G401.6 (cell line): ENCODE measurements around the gene BCAM.
"Not testable (repeated sequence)": the region's sequence is repeated elsewhere in the genome, so short reads cannot be mapped to it uniquely, and the experiment has no call there.

Experiments
- FAIRE-seq: peaks from 2 replicates; lab custom pipeline; 2012; peaks lifted over from hg19 to GRCh38; lab: Jason Lieb, UNC

Gene BCAM

GRCh38 chr19:44808463-44809371 is at the start of gene BCAM:
TSS of gene BCAM (plus strand) at chr19:44809103. CDS start at chr19:44809125, 22 bp downstream.
- FAIRE-seq = no peak

- no peak for FAIRE-seq
Observed at GRCh38 chr19:44762038-44762437, 46.9 kb upstream of the BCAM start.

- FAIRE-seq = no peak
Observed at GRCh38 chr19:44765033-44765948, 43.6 kb upstream of the BCAM start.

GRCh38 chr19:44765949-44766335 is 43.0 kb upstream of the BCAM start:
- FAIRE-seq = no peak

- FAIRE-seq = no peak
Observed at GRCh38 chr19:44767295-44768180, 41.4 kb upstream of the BCAM start.

GRCh38 chr19:44770550-44771257 is 38.2 kb upstream of the BCAM start:
- peak; percentile 99 for FAIRE-seq

GRCh38 chr19:44772144-44772543 is 36.8 kb upstream of the BCAM start:
- FAIRE-seq = not testable (repeated sequence)

GRCh38 chr19:44772959-44773358 is 35.9 kb upstream of the BCAM start:
- FAIRE-seq = no peak

- FAIRE-seq = no peak
Observed at GRCh38 chr19:44775676-44776240, 33.1 kb upstream of the BCAM start.

GRCh38 chr19:44776402-44777096 is 32.4 kb upstream of the BCAM start:
- FAIRE-seq = no peak

- peak; percentile 46 for FAIRE-seq
Observed at GRCh38 chr19:44777715-44778347, 31.1 kb upstream of the BCAM start, which contains the start of gene CBLC. TSS of gene CBLC (plus strand) at chr19:44777890. CDS start at chr19:44777932, 42 bp downstream.

- FAIRE-seq = no peak
Observed at GRCh38 chr19:44779150-44779549, 29.8 kb upstream of the BCAM start.

- not testable (repeated sequence) for FAIRE-seq
Observed at GRCh38 chr19:44781694-44782093, 27.2 kb upstream of the BCAM start.

- peak; percentile 80 for FAIRE-seq
Observed at GRCh38 chr19:44782729-44783128, 26.2 kb upstream of the BCAM start.

GRCh38 chr19:44783545-44783944 is 25.4 kb upstream of the BCAM start:
- no peak for FAIRE-seq

GRCh38 chr19:44785271-44785670 is 23.6 kb upstream of the BCAM start:
- FAIRE-seq = no peak

GRCh38 chr19:44785993-44786392 is 22.9 kb upstream of the BCAM start:
- no peak for FAIRE-seq

- no peak for FAIRE-seq
Observed at GRCh38 chr19:44788971-44789370, 19.9 kb upstream of the BCAM start.

GRCh38 chr19:44789943-44790483 is 18.9 kb upstream of the BCAM start:
- FAIRE-seq = no peak
